Left kidney (tissue), 2 donors: ENCODE results near the gene ARL8B. TPM values are rescaled to one million over a fixed set of nuclear protein-coding genes. Genes with fewer than 3 reads are reported as not detected.
"Not testable (repeated sequence)": the region's sequence is repeated elsewhere in the genome, so short reads cannot be mapped to it uniquely, and the experiment has no call there.

Source experiments
- DNase-seq: peaks from one replicate; pipeline ENCODE4 v3.0.0-alpha.2; 2013
- polyA plus RNA-seq: library from polyadenylated mRNA; unstranded; fragments of 120-200 nt; gene quantifications from one replicate; pipeline ENCODE4 v1.2.1, GENCODE V29; 2013; ENCODE audit not compliant: insufficient read length

ARL8B gene
- polyA plus RNA-seq, 1 donor, result 84.3 TPM

DNA sequence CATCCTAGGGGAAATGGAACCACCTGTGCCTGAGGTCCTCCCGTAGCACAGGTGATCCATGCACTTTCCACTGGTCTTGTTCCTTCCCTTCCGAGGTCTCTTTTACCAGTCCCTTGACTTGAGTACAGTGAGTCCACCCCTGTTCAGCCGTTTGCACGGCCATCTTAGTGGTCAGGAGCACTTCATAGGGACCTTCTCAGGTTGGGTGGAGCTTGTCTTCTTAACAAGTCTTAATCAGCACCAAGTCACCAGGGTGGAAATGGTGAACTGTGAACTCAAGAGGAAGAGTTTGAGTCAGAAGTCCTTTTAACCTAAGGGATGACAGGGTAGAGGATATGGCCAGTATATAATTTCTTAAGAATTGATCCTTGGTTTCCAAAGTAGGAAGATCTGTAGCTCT lies 21.4 kb downstream of the ARL8B start:
- DNase-seq, result no peak

DNA sequence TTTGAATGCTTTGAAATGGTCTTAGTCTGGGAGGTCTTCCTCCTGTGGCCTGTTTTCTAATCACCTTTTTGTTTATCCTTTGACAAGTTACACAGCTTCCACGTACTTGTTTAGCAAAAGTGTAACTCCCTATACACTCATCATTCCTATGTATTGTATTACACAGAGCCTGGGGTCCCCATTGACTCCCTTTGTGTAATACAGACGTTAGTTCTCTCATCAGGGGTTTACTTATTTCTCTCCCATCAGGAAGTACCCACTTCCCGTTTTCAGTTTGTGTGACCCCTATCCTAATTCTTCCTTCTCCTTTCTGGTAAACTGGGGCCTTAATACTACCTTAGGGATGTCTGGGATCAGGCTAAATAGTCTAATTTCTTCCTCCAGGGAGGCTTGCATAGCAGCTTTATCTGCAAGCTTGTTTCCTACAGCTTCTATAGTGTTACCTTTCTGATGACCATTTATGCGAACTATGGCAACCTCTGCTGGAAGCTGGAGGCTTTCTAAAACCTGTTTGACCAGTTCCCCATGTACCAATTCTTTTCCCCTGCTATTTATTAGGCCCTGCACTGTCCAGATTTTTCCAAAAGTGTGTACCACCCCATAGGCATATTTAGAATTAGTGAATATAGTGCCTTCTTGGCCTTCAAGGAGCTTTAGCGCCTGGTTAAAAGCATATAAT lies 22.4 kb downstream of the ARL8B start:
- no peak for DNase-seq

DNA sequence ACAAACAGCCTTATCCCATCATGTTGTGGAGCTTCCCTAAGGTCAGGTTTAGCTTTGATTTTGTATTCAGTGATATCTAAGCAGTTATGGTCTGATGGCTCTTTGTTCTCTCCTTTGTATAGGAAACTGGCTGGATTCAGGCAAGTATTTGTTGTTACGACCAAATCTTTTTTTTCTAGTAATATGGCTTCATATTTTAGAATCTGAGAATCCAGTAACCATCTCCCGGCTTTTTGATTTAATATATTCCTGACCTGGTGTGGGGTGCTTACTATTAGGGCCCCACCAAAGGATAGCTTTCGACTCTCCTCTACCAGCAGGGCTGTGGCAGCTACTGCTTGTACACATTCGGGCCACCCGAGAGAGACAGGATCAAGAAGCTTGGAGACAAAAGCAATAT lies 23.0 kb downstream of the ARL8B start:
- no peak for DNase-seq

DNA sequence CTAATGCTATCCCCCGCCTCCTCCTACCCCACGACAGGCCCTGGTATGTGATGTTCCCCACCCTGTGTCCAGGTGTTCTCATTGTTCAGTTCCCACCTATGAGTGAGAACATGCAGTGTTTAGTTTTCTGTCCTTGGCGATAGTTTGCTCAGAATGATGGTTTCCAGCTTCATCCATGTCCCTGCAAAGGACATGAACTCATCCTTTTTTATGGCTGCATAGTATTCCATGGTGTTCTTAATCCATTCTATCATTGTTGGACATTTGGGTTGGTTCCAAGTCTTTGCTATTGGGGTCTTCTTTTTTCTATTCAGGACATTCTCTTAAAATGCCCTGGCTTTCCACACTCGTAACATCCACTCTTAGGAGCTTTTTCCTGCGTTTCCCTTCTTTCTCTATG lies 25.1 kb downstream of the ARL8B start:
- not testable (repeated sequence) for DNase-seq

DNA sequence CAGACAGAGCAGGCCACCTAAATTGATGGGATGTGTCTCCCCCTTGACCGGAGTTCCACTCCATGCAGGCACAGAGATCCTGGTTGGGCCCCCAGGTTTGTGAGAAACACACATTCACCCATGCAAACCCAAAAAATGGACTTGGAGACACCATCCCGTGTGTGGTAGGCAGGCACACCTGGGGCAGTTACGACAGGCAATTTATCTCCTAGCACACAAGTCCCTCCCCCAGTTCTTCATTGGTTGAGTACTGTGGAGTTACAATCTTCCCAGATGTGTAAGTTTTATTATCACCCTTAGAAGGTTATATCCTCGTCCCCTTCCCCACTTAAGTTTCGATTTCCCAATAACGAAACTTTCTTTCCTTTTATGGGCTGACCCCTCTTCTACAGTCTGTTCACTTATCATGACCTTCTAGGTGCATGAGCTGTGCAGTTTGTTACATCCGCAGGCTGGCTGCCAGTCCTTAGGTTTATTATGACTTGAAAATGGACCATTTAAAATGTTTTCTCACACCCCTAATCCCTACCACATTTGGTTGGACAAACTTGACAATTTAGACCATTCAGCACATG lies 27.3 kb downstream of the ARL8B start:
- no peak for DNase-seq

DNA sequence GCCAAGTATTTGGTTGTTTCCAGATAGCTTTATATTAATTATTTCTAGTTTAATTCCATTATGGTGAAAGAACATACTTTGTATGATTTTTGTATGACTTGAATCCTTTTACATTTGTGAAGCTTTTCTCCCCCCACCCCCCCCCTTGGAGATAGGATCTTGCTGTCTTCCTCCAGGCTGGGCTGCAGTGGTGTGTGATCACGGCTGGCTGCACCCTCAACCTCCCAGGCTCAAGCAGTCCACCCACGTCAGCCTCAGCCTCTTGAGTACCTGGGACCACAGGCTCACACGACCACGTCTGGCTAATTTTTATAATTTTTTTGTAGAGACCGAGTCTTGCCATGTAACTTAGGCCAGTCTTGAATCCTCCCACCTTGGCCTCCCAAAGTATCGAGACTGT lies 29.5 kb downstream of the ARL8B start:
- DNase-seq, result no peak

DNA sequence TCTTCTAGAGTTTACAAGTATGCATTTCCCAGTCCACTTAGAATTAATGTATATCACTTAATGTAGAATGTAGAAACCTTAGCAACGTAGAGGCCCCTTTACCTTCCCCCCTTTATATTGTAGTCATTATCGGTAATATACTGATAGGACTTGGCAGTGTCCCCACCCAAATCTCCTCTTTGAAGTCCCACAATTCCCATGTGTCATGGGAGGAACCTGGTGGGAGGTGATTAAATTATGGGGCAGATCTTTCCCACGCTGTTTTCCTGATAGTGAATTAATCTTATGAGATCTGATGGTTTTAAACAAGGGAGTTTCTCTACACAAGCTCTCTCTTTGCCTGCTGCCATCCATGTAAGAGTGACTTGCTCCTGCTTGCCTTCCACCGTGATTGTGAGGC lies 31.0 kb downstream of the ARL8B start:
- no peak for DNase-seq

DNA sequence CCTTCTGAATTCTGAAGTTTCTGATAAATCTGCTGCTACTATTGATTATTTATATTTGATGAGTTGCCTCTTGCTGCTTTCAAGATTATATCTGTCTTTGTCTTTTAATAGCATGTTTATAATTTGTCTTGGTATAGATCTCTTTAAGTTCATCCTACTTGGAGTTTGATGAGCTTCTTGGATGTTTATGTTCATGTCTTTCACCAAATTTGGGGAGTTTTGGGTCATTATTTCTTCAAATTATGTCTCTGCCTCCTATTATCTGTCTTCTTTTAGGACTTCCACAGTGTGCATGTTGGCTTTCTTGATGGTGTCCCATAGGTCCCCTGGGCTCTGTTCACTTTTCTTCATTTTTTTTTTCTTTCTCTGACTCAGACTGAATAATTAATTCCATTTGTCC lies 33.1 kb downstream of the ARL8B start:
- no peak for DNase-seq

DNA sequence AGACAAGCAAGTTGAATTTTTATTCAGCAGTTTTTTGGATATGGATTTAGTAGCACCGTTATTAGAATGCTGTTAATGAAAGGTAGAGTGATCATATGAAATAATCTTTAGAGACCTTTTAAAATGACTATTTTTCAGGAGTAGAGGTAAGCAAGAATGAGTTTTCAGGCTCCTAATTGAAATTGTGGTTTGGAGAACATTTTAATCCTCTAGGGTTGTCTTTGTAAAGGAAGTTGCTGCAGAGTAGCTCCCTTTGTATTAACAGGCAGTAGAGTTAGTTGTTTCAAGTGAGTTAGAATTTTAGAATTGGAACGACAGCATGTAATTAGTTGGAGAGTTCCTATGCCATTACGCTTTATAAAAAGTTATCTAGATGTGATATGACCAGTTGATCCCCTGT lies 38.2 kb downstream of the ARL8B start:
- no peak for DNase-seq

DNA sequence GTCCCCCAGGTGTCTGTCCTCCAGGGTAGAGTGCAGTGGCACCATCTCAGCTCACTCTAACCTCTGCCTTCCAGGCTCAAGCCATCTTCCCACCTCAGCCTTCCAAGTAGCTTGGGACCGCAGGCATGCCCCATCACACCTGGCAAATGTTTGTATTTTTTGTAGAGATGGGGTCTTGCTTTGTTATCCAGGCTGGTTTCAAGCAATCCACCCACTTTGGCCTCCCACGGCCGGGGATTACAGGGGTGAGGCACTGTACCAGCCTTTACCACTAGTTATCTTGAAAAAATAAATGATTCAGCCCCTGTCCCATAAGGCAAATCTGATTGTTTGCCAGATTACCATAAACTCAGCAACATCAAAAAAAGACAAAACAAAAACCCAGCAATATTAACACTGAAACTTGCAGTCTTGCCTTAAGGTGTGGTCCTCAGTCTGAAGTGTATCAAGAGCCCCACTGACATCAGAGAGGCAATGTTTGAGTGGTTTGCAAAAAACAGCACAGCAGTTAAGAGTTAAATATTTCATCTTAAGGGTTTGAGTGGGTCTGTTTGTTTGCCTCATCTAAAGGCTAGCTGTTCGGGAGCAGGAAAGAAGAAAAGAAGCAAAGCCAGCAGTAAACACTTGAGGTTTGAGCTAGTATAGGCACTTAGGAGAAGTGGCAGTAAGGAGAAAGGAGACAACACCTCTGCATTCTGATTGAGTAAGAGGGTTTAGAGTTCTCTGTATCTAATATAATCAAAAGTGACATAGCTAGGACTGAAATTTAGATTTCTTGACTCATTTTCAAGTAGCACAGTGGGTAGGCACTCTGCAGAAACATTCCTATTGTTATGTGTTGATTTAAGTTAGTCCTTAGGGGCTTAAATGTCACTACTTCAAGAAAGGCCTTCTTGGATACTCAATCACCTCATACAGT lies 39.1 kb downstream of the ARL8B start:
- no peak for DNase-seq

DNA sequence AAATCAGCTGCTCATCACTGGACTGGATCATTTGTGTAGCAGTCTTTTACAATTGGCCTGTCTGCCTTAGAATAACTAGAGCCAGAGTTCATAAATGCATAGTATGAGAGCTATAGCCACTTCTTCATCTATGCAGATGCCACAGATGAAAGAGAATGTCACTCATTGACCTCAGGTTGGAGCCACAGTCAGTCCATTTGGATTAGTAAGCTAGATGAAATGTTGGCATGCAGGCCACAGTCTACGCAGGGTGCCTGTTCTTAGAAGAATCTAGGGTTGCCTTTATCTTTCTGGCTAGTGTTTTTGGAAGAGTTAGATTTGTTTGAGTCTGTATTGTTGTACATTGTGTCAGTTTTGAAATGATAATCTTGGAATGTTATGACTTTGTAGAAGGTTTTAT lies 40.0 kb downstream of the ARL8B start:
- no peak for DNase-seq

DNA sequence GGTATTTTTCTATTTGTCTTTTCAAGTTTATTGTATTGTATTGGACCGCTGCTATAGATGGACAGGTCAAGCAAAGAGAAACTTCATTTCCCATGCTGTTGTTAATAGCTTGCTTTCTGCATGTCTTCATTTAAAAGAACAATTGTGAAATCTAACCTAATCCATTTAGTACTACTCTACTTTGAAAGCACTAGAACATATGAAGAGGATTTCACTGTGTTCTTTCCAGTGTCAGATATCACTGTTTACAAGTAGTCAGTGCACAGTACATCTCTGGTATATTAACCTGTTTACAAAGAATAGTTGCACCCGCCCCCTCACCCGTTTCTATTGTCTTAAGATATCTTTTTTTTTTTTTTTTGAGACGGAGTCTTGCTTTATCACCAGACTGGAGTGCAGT lies 43.6 kb downstream of the ARL8B start:
- no peak for DNase-seq

DNA sequence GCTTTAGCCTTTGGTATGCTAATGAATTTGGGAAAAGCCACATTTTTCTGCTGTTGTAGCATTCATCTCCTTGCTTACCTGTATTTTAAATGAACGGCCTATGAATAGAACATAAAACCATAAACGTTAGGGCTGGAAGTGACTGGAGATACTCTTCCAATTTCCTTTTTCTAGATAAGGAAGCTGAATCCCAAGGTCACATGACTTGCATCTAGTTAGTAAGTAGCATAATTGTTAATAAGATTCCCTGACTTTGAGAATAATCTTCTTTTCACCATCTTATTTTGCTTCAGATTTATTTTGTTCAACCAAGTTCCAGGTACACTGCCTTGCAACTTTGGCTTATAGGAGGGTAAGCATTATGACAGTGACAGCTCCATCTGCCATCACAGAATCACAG lies 44.8 kb downstream of the ARL8B start:
- DNase-seq, result no peak

DNA sequence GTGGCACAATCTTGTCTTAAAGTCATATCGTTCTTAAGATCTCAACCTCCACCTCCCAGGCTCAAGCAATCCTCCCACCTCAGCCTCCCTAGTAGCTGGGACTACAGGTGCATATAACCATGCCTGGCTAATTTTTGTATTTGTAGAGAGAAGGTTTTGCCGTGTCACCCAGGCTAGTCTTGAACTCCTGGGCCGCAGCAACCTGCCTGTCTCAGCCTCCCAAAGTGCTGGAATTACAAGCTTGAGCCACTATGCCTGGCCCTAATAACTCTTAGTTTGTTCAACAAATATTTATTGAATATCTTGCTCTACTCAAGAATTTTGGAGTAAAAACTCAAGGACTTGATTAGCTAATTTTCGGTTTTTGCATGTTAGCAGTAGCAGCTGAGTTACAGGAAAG lies 46.0 kb downstream of the ARL8B start:
- no peak for DNase-seq

DNA sequence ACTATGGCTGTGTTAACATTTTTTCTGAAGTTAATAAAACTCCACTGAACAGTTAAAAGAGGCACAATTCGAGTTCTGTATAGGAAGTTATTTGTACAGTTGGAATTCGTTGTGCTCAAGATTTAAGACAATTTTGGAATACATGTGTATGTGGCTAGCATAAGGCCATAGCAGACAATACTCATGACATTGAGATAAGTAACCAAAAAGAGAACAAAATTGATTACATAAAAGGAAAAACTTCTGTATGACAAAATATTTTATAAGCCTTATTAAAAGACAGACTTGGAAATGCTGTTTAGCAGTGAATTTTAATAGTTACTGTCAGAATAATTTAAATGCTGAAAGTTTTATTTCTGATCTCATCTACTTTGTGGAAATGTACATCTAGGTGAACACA lies 47.7 kb downstream of the ARL8B start:
- DNase-seq, result no peak

DNA sequence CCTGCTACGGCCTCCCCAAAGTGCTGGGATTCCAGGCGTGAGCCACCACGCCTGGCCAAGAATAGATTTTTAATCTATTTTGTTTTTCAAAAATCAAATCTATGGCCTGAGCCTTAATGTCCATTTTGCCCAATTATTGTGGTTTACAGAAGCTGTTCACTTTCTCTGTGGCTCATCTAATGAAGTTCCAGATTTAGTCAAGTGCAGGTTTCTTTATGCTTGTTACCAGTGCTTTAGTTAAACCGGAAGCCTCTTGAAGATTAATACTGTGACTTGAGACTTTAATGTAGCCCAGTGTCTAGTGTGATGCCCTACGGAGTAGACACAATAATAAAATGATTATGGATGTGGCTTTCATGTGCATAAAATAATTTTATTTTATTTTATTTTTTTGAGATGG lies 48.9 kb downstream of the ARL8B start:
- no peak for DNase-seq

DNA sequence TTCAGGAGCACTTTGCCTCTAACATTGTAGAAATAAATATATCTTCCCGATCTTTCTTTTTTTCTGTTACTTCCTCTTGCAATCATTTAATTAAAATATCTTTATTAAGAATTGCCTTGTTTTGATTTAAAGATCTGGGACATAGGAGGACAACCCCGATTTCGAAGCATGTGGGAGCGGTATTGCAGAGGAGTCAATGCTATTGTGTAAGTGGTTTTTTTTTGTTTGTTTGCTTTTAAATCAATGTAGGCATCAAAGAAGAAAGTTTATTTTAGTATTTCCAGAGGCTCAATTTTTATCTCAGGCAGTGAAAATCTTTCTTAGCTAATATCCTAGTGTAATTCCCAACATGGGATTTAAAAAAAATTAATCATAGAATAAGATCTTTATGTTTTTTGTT lies 49.9 kb downstream of the ARL8B start:
- DNase-seq, result no peak

DNA sequence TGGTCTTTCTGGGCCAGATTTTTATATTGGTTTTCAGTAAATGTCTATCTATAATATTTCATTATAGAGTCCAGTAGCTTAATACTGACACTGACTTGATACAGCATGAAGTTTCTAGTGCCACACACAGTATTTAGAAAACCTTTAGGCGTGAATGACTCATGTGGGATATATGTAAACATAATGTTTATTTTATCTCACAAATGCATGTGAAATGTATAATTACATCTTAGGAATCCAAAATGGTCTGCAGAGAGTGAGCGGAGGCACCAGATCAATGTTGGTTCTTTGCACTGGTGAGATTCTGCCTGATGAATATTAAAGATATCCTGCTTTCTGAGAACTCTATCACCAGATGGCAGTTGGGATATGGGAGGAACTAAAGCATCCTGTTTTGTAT lies 56.9 kb downstream of the ARL8B start:
- not testable (repeated sequence) for DNase-seq

DNA sequence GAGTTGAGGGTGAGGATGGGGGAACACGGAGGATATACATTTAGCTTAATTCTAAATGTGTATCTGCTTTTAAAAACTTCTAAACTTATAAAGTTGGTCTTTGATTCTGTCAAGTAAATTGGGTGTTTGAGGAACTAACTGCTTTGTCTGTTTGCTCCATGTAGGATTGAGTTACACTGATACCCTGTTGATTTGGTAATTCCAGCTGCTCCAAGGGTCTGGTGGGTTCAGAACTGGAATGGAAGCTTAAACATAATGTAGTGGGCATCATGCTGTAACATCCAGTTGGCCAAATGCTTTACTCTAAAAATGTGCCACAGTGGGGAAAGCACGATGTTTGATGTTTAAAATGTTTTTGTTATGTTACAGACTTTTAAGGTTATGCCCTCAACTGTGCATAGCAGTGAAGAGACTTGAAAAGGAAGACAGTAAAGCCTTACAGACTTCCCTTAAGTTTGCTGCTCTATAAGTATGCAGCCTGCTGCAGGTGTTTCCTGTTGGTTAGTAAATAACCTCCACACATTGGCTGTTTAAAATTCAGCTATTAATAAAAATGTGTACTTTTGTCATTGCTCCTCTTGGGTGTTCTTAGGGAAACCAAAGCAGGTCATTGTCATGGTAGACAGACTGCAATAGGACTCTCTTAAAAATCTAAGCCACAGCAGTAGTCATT lies 59.5 kb downstream of the ARL8B start:
- DNase-seq, result peak; percentile 19

DNA sequence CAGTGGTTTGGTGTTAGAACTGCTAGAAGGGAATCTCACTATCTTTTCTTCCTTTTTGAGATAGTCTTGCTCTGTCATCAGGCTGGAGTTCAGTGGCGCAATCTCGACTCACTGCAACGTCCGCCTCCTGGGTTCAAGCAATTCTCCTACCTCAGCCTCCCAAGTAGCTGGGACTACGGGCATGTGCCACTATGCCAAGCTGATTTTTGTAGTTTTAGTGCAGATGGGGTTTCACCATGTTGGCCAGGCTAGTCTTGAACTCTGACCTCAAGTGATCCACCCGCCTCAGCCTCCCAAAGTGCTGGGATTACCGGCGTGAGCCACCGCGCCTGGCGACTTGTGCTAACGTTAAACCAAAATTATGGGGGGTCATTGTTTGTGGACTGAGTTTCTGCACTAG lies 61.6 kb downstream of the ARL8B start:
- DNase-seq, result not testable (repeated sequence)

DNA sequence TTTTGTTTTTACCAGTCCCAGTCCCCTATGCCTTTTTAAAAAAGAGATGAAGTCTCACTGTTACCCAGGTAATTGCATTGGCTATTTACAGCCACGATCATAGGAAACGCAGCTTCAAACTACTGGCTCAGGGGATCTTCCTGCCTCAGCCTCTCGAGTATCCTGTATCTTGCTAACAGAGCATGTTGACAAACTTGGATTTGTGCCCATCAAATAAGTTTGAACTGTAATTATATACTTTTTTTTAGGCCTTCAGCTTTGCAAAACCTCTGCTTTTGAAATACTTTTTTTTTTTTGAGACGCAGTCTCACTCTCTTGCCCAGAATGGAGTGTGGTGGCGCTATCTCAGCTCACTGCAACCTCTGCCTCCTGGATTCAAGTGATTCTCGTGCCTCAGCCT lies 62.4 kb downstream of the ARL8B start:
- DNase-seq, result no peak

DNA sequence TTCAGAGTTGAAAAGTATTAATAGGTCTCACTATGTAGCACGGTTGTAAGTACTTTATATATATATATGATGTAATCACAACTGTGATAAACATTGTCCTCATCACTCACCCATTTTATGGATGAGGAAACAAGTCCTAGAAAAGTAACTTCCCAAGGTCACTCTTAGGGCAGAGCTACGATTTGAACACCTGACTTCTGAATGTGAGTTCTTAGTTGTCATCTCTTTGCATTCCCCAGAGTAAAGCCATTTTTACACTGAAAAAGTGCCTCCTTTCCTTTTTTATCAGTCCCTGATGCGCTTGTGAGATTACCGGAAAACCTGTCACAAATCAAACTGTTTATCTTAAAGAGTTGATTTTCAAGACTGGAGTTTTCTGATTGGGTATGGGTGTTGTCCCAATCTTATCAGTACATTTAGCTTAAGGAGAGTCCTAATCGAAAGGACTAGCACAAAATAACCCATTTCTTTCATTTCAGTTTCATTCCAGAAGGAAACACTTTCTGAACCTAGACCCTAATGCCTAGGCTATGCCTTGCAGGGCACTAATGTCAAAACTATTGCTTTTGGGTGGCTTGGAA lies 63.1 kb downstream of the ARL8B start:
- DNase-seq, result no peak
